Tibial nerve (tissue), 3 donors: ENCODE results near the gene MTHFD1L.

Source experiments
- POLR2A ChIP-seq, 2 donors: fragments of 450-650 bp; IDR thresholded peaks; one replicate each; pipeline ENCODE4 v1.6.1; 2017; ENCODE audit warnings: antibody characterized with exemption in 2 of 2, mild to moderate bottlenecking in 2 of 2, moderate library complexity in 2 of 2
- TF ChIP-seq, protein P1 (sequence below), 5 experiments: fragments of 200-600 bp in 3 of 5; fragments of 450-650 bp in 2 of 5; sonication (generic) in 3 of 5; IDR thresholded peaks; one replicate each; pipeline ENCODE4 v1.5.1; 2016 to 2019; ENCODE audit warnings: antibody characterized with exemption in 5 of 5, mild to moderate bottlenecking in 3 of 5, moderate library complexity in 2 of 5

DNA sequence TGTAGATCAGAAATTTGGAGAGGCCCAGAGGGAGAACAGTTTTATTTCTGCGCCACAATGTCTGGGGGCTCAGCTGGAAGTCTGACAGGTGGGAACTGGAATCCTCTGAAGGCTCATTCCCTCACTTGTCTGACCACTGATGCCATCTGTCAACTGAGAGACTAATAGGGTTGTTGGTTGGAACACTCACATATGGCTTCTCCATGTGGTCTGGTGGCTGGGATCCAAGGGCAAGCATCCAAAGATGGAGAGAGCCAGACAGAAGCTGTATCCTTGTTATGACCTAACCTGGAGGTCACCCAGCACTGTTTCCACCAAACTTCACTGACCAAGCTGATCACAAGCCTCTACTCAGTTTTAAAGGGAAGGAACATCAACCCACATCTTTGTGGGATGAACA lies 256.4 kb downstream of the MTHFD1L start:
- TF ChIP-seq, protein P1, sequence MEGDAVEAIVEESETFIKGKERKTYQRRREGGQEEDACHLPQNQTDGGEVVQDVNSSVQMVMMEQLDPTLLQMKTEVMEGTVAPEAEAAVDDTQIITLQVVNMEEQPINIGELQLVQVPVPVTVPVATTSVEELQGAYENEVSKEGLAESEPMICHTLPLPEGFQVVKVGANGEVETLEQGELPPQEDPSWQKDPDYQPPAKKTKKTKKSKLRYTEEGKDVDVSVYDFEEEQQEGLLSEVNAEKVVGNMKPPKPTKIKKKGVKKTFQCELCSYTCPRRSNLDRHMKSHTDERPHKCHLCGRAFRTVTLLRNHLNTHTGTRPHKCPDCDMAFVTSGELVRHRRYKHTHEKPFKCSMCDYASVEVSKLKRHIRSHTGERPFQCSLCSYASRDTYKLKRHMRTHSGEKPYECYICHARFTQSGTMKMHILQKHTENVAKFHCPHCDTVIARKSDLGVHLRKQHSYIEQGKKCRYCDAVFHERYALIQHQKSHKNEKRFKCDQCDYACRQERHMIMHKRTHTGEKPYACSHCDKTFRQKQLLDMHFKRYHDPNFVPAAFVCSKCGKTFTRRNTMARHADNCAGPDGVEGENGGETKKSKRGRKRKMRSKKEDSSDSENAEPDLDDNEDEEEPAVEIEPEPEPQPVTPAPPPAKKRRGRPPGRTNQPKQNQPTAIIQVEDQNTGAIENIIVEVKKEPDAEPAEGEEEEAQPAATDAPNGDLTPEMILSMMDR (IDR thresholded peaks at IDR 0.05) = no peak
- no peak for TF ChIP-seq POLR2A (IDR thresholded peaks at IDR 0.05)
